ENCODE measurements around the gene ZC3H4. TPM values are rescaled to one million over a fixed set of nuclear protein-coding genes. Genes with fewer than 3 reads are reported as not detected.
"Not testable (repeated sequence)": the region's sequence is repeated elsewhere in the genome, so short reads cannot be mapped to it uniquely, and the experiment has no call there.

The ZC3H4 gene
- total RNA-seq, 1 experiment from 2014 or later = 8.2 TPM

DNA sequence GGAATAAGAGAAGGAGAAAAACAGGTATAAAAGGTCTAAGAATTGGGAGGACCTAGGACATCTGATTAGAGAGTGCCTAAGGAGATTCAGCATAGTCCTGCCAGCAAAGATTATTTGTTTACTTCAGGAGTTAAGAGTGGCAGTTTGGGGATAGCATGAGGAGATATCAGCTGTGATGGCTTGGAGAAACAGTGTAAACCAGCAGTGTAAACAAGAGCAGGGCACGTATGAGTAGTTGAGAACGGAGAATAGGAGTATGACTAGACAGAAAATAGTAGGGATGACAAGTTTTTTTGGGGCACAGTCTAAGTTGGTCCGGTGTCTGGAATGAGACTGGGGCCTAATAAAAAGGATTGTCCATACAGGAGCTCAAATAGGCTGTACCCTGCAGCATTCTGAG is 63.0 kb downstream of the ZC3H4 start:
- DNase-seq, H3K27me3 ChIP-seq, H3K36me3 ChIP-seq, H3K4me3 ChIP-seq, H3K9me3 ChIP-seq: not testable (repeated sequence)

GRCh38 chr19:47049307-47049700 is 64.3 kb downstream of the ZC3H4 start:
- Histone ChIP-seq H3K4me3 (peak overlapping the region; percentile 71), H3K9me3 (no peaks in the 10 kb centered on the region), H3K27me3 (no peaks in the 10 kb centered on the region), H3K36me3 (no peaks in the 10 kb centered on the region)
- peak; percentile 53 for DNase-seq

- H3K27me3 ChIP-seq = no peaks in the 10 kb centered on the region
- no peaks in the 10 kb centered on the region; the same call in 1 of the 2 replicates for H3K36me3 ChIP-seq
- H3K9me3 ChIP-seq = no peaks in the 10 kb centered on the region
- H3K4me3 ChIP-seq = peak overlapping the region; percentile 71
- peak; percentile 80 for DNase-seq
Measured at GRCh38 chr19:47047763-47048405, 65.7 kb downstream of the ZC3H4 start.

DNA sequence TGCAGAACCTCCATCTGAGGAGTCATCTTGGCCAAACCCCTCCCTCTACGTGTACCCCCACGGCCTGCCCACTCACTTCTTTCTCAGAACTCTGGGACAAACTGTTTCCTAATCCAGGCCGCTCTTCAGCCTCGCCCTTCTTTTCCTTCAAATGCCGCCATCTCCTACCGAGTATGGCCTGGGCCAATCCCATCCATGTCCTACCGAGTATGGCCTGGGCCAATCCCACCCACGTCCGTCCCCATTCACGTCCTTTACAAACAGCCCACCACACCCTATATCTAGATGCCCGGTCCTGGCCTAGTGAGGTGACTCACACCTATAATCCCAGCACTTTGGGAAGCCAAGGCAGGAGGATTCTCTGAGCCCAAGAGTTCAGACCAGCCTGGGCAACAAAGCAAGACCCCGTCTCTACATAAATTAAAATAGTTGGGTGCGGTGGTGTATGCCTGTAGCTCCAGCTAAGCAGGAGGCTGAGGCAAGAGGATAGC is 66.3 kb downstream of the ZC3H4 start:
- Histone ChIP-seq H3K4me3 (peak overlapping the region; percentile 71), H3K9me3 (no peaks in the 10 kb centered on the region), H3K36me3 (no peaks in the 10 kb centered on the region; the same call in 1 of the 2 replicates), H3K27me3 (no peaks in the 10 kb centered on the region)
- no peak for DNase-seq

- H3K36me3 ChIP-seq = no peaks in the 10 kb centered on the region; the same call in 1 of the 2 replicates
- DNase-seq = no peak
- no peaks in the 10 kb centered on the region for H3K9me3 ChIP-seq
- no peak overlapping the region for H3K4me3 ChIP-seq
- H3K27me3 ChIP-seq = no peaks in the 10 kb centered on the region
Measured at GRCh38 chr19:47045867-47046470, 67.6 kb downstream of the ZC3H4 start.

- no peaks in the 10 kb centered on the region for H3K27me3 ChIP-seq
- no peaks in the 10 kb centered on the region for H3K9me3 ChIP-seq
- H3K4me3 ChIP-seq = no peak overlapping the region
- no peaks in the 10 kb centered on the region; the same call in 1 of the 2 replicates for H3K36me3 ChIP-seq
- no peak for DNase-seq
Measured at GRCh38 chr19:47044946-47045866, 68.4 kb downstream of the ZC3H4 start.

- no peaks in the 10 kb centered on the region; the same call in 1 of the 2 replicates for H3K36me3 ChIP-seq
- H3K9me3 ChIP-seq = no peaks in the 10 kb centered on the region
- no peak for DNase-seq
- H3K4me3 ChIP-seq = no peak overlapping the region
- H3K27me3 ChIP-seq = no peaks in the 10 kb centered on the region
Measured at GRCh38 chr19:47040869-47041268, 72.7 kb downstream of the ZC3H4 start.

DNA sequence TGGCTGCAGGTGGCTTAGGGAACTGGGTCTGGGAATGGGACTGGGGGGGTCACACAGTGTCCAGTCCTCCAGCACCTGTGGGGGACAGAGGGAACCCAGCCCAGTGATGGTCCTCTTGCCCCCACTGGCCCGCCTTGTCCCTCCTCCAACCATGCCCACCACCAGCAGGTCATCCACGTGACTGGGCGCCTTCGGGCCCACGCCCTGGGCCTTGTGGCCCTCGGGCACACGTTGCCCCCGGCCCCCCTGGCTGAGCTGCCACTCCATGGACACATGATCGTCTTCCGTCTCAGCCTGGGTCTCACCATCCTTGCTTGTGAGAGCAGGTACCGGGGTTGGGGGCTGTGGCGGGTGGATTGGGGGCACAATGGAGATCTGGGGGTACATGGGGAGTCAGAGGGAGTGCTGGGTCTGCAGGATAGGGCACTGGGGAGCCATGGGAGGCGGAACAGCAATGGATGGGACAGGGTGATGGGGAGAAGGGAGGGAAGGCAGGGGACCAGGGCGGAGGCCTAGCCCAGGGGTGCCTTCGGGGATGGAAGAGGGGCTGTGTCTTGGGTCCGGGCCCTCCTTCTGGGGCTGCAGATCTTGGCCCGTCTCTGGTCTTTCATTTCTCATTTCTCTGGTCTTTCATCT is 74.2 kb downstream of the ZC3H4 start:
- no peak for DNase-seq
- no peak overlapping the region for H3K4me3 ChIP-seq
- no peaks in the 10 kb centered on the region; the same call in 1 of the 2 replicates for H3K36me3 ChIP-seq
- H3K27me3 ChIP-seq = no peaks in the 10 kb centered on the region
- H3K9me3 ChIP-seq = no peaks in the 10 kb centered on the region

- Histone ChIP-seq H3K4me3 (no peak overlapping the region), H3K27me3 (no peaks in the 10 kb centered on the region), H3K36me3 (no peaks in the 10 kb centered on the region; the same call in 1 of the 2 replicates), H3K9me3 (no peaks in the 10 kb centered on the region)
- DNase-seq = no peak
Measured at GRCh38 chr19:47037766-47038165, 75.8 kb downstream of the ZC3H4 start.

DNA sequence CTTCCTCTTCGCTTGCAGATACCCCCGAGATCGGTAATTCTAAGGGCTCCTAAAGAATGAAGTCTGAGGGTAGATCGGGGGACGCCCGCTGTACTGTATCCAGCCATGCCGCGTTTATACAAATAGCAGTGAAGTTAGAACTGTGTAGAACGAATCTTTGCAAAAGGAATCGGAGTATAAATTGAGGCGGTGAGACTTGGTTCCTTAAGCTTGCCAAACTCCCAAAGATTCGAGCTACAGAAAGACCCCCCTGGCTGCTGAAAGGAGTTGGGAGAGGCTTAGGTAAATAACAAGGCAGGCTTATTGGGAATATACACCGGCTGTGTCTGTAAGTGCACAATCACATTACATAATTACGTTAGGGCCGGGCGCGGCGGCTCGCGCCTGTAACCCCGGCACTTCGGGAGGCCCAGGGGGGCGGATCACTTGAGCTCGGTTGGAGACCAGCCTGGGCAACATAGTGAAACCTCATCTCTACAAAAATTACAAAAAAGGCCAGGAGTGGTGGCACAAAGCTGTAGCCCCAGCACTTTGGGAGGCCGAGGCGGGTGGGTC is 77.4 kb downstream of the ZC3H4 start:
- Histone ChIP-seq H3K4me3 (peak overlapping the region; percentile 50), H3K27me3 (no peaks in the 10 kb centered on the region), H3K36me3 (no peaks in the 10 kb centered on the region), H3K9me3 (no peaks in the 10 kb centered on the region)
- DNase-seq = no peak

- Histone ChIP-seq H3K4me3 (peak overlapping the region; percentile 50), H3K27me3 (no peaks in the 10 kb centered on the region), H3K9me3 (no peaks in the 10 kb centered on the region), H3K36me3 (no peaks in the 10 kb centered on the region)
- DNase-seq = peak; percentile 87
Measured at GRCh38 chr19:47035127-47036096, 78.2 kb downstream of the ZC3H4 start.

- peak; percentile 35 for DNase-seq
- H3K4me3 ChIP-seq = no peak overlapping the region
- H3K36me3 ChIP-seq = no peaks in the 10 kb centered on the region
- H3K9me3 ChIP-seq = no peaks in the 10 kb centered on the region
- H3K27me3 ChIP-seq = peaks cover 6% of the 10 kb centered on the region
Measured at GRCh38 chr19:47032171-47032811, 81.3 kb downstream of the ZC3H4 start.

DNA sequence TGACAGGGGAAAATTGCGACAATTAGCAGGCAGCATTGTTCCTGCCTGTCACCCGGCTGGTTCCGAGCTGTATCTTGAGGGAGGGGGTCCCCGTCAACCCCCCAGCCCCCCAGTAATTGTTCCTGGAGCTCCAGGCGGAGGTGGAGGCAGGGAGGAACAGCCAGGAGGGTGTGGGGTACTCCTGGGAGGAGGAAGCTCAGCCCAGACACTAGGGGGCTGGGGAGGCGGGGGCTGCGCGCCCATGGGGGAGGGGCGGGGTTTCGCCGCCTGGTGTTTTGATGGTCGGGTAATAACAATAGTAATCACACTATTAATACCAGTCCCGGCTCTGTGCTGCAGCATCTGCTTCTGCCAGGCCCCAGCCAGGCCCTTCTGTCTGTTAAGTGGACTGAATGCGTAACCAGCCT is 85.4 kb downstream of the ZC3H4 start:
- Histone ChIP-seq H3K9me3 (no peaks in the 10 kb centered on the region), H3K27me3 (peaks cover 25% of the 10 kb centered on the region), H3K36me3 (no peaks in the 10 kb centered on the region), H3K4me3 (no peak overlapping the region)
- no peak for DNase-seq

- no peaks in the 10 kb centered on the region for H3K36me3 ChIP-seq
- H3K4me3 ChIP-seq = no peak overlapping the region
- no peak for DNase-seq
- no peaks in the 10 kb centered on the region for H3K9me3 ChIP-seq
- peaks cover 31% of the 10 kb centered on the region for H3K27me3 ChIP-seq
Measured at GRCh38 chr19:47027586-47028088, 85.9 kb downstream of the ZC3H4 start.

- no peak for DNase-seq
- Histone ChIP-seq H3K36me3 (no peaks in the 10 kb centered on the region), H3K4me3 (no peak overlapping the region), H3K9me3 (no peaks in the 10 kb centered on the region), H3K27me3 (peaks cover 38% of the 10 kb centered on the region)
Measured at GRCh38 chr19:47026889-47027288, 86.7 kb downstream of the ZC3H4 start.

Measured in MG63 (cell line).